DMS114 treated with DMSO at 0.1 percent for 48 hours (cell line): ENCODE measurements around the gene GALNTL6.

Experiments
- DNase-seq: peaks from one replicate; lab custom pipeline; 2025; ENCODE audit not compliant: unreplicated experiment; lab: John Stamatoyannopoulos, UW

GALNTL6 gene

DNA sequence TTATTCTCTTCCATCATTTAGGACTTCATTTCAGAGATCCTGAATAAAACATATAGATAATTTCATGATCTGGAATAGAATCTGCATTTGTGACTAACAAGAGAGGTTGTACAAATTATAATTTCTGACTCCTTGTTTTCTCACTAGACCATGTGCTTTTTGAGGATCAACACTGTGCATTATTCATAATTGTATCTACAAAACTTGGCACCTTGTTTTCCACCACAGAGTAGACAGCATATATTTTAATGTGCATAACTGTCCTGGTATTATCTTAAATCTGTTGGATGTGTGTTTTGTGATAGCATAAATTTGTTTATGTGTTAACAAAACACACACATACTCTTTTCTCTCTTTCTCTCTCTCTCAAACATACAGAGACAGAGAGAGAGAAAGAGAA lies 840.5 kb downstream of the GALNTL6 start:
- no peak for DNase-seq

DNA sequence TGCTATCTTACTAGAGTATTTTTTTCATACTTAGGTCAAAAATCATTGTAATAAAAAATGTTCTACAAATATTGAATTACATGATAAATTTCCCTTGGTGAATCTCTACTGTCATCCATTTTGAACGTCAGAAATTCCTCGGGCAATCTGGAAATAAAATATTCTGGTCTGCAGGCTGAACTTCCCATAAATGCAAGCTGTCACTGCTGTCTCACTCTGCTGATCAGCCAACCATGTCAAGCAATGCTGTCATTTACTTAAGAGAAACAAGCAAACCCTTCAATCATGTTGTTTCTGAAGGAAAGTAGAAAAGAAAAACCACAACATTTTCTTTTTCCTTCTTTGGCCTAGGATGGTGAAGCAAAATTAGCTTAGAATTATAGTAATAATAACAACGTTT lies 841.3 kb downstream of the GALNTL6 start:
- DNase-seq: no peak

GRCh38 chr4:172656055-172656454 lies 842.9 kb downstream of the GALNTL6 start:
- no peak for DNase-seq

DNA sequence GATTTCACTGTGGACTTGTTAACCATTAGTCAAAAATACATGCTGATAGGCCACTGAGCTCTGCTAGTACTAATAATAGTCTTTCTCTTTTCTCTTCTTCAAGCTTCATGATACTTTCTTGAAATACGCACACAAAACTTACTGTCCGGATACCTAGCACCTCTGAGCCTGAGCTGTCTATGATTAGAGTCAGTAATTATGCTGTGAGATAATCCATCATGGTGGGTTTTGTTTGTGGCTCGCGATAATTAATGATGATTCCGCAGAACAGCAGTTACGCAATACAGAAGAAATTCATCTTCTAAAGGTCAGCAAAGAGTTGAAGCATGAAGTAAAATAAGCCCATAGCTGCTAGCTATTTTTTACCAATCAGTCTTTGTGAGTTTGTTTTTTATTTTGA lies 843.9 kb downstream of the GALNTL6 start:
- no peak for DNase-seq

- DNase-seq: no peak
These were observed 847.0 kb downstream of the GALNTL6 start for GRCh38 chr4:172660251-172660650.

DNA sequence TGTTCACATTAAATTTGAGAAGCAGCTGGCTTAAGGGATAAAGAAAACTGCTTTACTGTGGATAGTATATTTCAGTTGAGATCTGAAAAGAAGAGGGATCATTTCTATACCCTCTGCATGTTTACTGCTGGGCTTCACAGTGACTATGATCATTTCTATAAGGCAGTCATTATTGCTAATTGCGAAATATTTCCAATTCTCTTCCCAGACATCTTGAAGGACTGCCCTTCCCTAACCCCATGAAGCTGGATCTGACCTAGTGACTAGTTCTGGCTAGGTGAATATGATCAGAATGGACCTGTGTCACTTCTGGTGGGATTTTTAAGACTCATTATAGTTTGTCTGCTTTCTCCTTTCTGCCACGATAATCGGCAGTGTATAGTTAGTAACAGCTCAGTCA lies 848.9 kb downstream of the GALNTL6 start:
- DNase-seq: no peak

DNA sequence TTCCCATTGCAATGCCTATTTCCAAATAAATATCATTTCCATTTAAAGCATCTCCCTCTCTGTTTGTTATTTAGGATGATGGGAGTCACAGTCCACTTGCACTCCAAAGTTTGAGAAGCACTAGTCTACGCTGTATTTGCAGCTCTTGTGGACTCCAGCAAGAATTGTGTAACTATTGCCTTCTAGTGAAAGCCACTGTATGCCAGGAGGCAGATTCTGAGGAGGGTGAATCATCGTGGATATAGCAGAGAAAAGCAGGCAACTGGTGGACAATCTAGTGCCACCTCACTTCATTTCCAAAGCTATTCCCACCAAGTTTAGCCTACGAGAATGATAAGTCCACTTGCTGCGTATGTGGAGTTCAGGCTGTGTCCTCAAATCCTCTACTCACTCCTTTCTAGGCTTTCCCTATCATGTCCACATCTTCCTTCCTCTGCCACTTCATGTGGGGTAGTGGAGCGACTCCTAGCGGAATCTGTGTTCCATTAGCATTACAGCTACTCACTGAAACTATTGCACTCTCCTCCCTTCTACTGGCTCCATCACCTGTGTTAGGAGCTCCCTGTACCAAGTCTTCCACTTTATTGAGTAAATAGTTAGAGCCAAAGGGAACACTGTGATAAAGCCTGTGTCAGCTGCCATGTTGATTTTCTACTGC lies 853.6 kb downstream of the GALNTL6 start:
- DNase-seq: no peak

GRCh38 chr4:172674811-172675210 lies 861.6 kb downstream of the GALNTL6 start:
- DNase-seq: no peak

GRCh38 chr4:172675232-172675631 lies 862.0 kb downstream of the GALNTL6 start:
- DNase-seq: no peak

- DNase-seq: no peak
These were observed 867.5 kb downstream of the GALNTL6 start for GRCh38 chr4:172680691-172681090.

- DNase-seq: no peak
These were observed 869.8 kb downstream of the GALNTL6 start for GRCh38 chr4:172683021-172683420.

DNA sequence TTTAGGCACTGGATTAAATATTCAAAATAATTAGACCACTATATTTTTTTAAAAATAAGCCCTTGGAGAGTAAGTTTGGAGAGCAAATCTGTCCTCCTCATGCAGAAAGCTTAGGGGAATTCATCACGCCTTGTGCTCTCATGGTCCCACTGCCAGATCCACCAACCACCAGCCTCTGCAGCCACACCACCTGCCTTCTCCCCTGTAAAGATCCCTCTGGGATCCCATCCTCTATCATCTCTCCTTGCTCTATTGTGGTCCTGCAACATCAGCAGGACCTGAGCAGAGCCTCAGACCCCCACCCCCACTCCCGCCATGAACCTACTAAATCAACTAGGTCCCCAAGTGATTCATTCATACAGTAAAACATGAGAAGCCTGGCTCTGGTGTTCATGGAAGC lies 872.8 kb downstream of the GALNTL6 start:
- DNase-seq: no peak

DNA sequence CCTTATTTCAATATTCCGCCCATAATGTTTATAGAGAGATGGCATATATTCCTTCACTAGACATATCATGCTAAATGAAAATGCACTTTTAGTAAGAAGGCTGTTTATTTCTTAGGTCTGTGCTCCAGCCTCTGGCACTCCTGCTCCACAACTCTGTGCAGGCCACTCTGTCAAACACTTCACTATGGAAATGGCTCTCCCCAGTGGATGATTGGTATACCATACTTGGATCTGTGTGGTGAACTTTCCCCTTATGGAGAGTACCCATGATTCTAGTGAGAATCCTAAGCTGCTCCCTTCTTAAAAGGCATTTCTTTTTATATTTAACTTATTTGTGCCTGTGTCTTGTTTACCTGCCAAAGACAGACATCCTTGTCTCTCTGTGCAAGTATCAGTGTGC lies 875.3 kb downstream of the GALNTL6 start:
- DNase-seq: no peak

GRCh38 chr4:172691552-172691951 lies 878.3 kb downstream of the GALNTL6 start:
- DNase-seq: no peak

GRCh38 chr4:172692701-172693100 lies 879.5 kb downstream of the GALNTL6 start:
- DNase-seq: no peak

DNA sequence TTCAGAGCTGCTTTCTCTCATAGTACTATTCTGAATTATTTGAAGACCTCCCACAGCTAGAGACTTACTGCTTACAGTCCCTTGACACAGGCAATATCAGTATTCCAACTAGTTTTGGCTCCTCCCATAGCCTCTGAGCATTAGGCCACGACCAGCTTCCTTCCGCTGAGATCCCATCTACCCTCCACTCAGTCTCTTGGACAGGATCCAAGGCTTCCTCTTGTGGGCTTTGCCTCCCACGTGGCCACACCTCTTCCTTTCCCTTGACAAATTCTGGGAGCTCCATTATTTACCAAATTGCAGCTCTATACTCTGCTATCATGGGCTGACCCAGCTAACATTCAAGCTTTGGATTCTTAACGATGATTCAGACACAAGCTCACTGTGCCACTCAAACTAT lies 885.1 kb downstream of the GALNTL6 start:
- DNase-seq: no peak

DNA sequence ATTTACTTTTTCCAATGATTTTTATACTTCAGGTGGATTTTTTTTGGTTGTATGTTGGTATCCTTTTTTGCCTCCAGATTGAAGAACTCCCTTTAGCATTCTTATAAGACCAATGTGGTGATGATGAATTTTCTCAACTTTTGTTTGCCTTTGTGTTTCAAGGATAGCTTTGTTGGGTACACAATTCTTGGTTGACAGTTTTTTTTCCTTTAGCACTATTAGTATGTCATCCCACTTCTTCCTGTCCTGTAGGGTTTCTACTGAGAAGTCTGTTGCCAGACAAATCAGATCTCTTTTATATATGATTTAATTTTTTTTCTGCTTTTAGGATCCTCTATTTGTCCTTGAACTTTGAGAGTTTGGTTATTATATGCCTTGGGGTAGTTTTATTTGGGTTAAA lies 892.4 kb downstream of the GALNTL6 start:
- no peak for DNase-seq

DNA sequence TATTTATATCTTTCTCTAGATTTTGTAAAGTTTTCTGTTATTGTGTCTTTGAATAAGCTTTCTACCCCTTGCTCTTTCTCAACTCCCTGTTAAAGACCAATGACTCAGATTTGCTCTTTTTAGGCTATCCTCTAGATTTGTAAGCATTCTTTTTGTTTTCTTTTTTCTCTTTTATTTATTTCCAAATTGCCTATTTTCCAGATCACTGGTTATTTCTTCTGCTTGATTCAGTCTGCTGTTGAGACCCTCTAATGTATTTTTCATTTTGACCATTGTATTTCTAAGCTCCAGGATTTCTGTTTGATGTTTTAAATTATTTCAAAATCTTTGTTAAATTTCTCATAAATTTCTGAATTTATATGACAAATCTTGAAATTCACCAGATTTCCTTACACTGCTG lies 892.8 kb downstream of the GALNTL6 start:
- DNase-seq: no peak

GRCh38 chr4:172707622-172708021 lies 894.4 kb downstream of the GALNTL6 start:
- DNase-seq: no peak

GRCh38 chr4:172708184-172708583 lies 895.0 kb downstream of the GALNTL6 start:
- no peak for DNase-seq

DNA sequence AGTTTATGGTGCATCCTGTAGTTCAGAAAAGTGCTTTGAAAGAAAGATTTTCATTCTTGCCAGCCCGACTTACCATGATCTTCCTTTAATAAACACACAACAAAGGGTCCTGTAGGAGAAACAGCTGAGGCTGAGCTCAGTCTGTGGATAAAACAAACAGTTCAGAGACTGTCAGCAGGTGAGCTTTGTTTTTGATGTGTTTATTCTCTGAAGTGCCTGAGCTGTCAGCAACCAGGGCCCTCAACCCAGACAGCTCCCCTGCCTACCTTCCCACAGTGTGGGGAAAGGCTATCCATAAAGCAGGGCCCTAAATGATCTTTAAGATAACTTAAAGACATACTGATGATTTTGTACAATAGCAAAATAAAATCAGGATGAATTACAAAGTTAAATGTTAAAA lies 896.2 kb downstream of the GALNTL6 start:
- DNase-seq: no peak

GRCh38 chr4:172716291-172716690 lies 903.1 kb downstream of the GALNTL6 start:
- DNase-seq: no peak

GRCh38 chr4:172721659-172722058 lies 908.5 kb downstream of the GALNTL6 start:
- no peak for DNase-seq

DNA sequence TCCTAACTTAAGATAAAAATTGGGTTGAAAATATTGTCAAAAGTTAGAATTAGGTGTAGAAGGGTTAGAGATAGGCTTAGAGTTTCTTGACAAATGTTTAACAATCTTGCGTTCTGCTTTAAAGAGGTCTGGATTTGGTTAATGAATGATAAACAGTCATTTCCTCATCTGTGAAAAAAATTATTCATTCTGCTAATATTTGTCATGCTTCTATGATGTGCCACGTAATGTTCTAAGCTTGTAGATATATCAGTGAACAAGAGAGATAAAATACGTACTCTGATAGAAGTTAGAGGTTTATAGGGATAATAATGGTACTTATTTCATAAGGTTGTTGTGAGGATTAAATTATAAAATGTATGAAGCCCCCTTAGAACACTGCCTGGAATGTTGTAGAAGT lies 912.4 kb downstream of the GALNTL6 start:
- DNase-seq: no peak
